Stimulated activated CD4-positive, alpha-beta T cell treated with anti-CD3 and anti-CD28 coated beads, Interleukin-4, amount 100 ng/mL, for 48 hours (primary cell): Measurements from ENCODE around the gene SIGLECL1.

Source experiments
- DNase-seq, 2 donors: peaks; one replicate each; pipeline ENCODE4 v3.0.0-alpha.2; 2020; ENCODE audit warnings: low read depth in 2 of 2

Gene SIGLECL1

GRCh38 chr19:51295382-51296126, 44.7 kb downstream of the SIGLECL1 start:
- no peak for DNase-seq

GRCh38 chr19:51296336-51297093, 45.6 kb downstream of the SIGLECL1 start:
- no peak for DNase-seq

- no peak for DNase-seq
These were observed 46.5 kb downstream of the SIGLECL1 start for GRCh38 chr19:51297406-51297805.

- DNase-seq: no peak
These were observed 50.4 kb downstream of the SIGLECL1 start for GRCh38 chr19:51301266-51301665.

GRCh38 chr19:51305479-51305878, 54.6 kb downstream of the SIGLECL1 start:
- no peak for DNase-seq

GRCh38 chr19:51311351-51312257, 60.7 kb downstream of the SIGLECL1 start, which contains the start of gene IGLON5:
IGLON5 (plus strand) TSS chr19:51311644; CDS start chr19:51311848, 204 bp downstream.
- no peak for DNase-seq

GRCh38 chr19:51316688-51317087, 65.8 kb downstream of the SIGLECL1 start:
- no peak for DNase-seq

- no peak for DNase-seq
These were observed 66.5 kb downstream of the SIGLECL1 start for GRCh38 chr19:51317376-51317775.

- no peak for DNase-seq
These were observed 67.1 kb downstream of the SIGLECL1 start for GRCh38 chr19:51317968-51318367.
